ENCODE measurements around the gene GNAO1. TPM values are rescaled to one million over a fixed set of nuclear protein-coding genes. Genes with fewer than 3 reads are reported as not detected.
A peak's percentile ranks its signal among the peaks of the same experiment; 100 is the strongest.

Gene GNAO1
- polyA plus RNA-seq, 6 donors from 2014 or later = 0.07 to 0.55 TPM; not detected in 4

GRCh38 chr16:56257239-56257638 lies 66.0 kb downstream of the GNAO1 start:
- DNase-seq = no peak
- Mint-ChIP-seq H3K4me3 (no peak overlapping the region), H3K27me3 (peaks cover 6 to 22% (median 11%) of the 10 kb centered on the region in 3 donors), H3K36me3 (no peaks in the 10 kb centered on the region), H3K27ac (no peak overlapping the region), H3K4me1 (peaks cover 0 to 5% (median under 1%) of the 10 kb centered on the region in 3 donors), H3K9me3 (no peaks in the 10 kb centered on the region)
- no peak for ATAC-seq (ENCODE audit: low read depth in 2 of 2)

GRCh38 chr16:56257666-56258342 lies 66.5 kb downstream of the GNAO1 start:
- Mint-ChIP-seq H3K4me3 (no peak overlapping the region), H3K36me3 (no peaks in the 10 kb centered on the region), H3K4me1 (peaks cover 0 to 5% (median 3%) of the 10 kb centered on the region in 3 donors), H3K27ac (no peak overlapping the region), H3K9me3 (no peaks in the 10 kb centered on the region), H3K27me3 (peaks cover 11 to 22% (median 11%) of the 10 kb centered on the region in 3 donors)
- DNase-seq = no peak
- no peak for ATAC-seq (ENCODE audit: low read depth in 2 of 2)

DNA sequence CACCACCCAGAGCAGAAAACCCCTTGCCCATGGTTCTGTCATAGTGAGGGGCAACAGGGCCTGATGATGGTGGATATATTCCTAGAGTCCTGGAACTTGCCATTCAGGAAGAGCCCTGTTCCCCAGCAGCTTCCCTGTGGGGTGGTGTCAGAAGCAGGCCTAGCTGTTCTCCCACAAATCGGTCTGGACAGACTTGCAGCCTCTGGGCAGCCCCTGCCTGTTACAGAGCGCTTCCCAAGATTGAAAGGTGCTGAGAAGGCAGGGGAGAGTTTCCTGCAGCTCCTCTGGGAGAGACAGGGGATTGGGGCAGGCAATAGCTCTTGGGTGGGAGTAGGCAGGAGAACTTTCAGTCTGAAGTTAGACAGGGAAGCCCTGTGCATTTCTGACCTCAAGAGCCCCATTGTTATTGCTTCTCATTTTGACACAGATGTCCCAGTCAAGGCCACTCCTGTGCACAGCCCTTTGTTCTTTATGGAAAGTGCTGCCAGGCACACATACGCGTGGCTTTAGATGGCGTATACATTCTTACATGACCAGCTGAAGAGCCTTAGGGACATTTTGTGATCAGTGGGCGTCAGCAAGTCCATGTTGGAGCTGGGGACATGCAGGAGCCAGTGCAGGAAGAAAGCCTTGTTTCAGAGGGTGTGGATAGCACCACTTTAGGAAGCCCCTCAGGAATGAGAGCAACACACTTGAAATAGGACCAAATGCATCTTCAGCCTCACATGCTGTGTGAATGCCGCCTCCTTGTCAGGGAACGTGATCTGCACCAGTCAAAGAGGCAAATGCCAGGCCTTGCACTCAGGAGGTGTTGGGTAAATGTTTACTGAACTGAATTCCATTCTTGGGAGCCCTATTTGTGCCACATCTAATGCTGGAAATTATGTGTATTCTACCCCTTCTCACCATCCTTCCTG lies 67.5 kb downstream of the GNAO1 start:
- Mint-ChIP-seq H3K27me3 (peaks cover 11 to 22% (median 13%) of the 10 kb centered on the region in 3 donors), H3K27ac (peak overlapping the region in 1 of 6 donors; percentile 14), H3K9me3 (no peaks in the 10 kb centered on the region), H3K36me3 (no peaks in the 10 kb centered on the region), H3K4me3 (no peak overlapping the region), H3K4me1 (peaks cover 0 to 5% (median 3%) of the 10 kb centered on the region in 3 donors)
- ATAC-seq (ENCODE audit: low read depth in 2 of 2) = no peak
- no peak for DNase-seq

DNA sequence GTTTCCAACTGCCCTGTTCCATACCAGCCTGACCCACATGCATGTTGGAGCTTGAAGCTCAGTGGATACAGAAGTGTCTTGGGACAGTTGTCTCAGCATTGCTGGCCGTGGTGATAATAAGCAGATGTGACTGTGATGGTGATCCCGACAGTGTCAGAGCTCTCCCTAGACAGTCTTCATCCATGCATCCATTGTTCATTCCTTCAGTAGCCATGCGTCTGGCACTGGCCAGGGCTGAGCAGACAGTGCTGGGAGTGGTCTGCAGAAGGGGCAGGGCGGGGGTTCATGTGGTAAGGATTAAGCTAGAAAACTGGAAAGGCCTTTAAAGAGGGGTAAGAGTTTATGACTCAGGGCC lies 68.1 kb downstream of the GNAO1 start:
- peaks cover 11 to 22% (median 13%) of the 10 kb centered on the region in 3 donors for H3K27me3 Mint-ChIP-seq
- H3K36me3 Mint-ChIP-seq = no peaks in the 10 kb centered on the region
- ATAC-seq (ENCODE audit: low read depth in 2 of 2) (no peak), DNase-seq (no peak)
- H3K9me3 Mint-ChIP-seq = no peaks in the 10 kb centered on the region
- peaks cover 0 to 5% (median 3%) of the 10 kb centered on the region in 3 donors for H3K4me1 Mint-ChIP-seq
- H3K27ac Mint-ChIP-seq = no peak overlapping the region
- no peak overlapping the region for H3K4me3 Mint-ChIP-seq

DNA sequence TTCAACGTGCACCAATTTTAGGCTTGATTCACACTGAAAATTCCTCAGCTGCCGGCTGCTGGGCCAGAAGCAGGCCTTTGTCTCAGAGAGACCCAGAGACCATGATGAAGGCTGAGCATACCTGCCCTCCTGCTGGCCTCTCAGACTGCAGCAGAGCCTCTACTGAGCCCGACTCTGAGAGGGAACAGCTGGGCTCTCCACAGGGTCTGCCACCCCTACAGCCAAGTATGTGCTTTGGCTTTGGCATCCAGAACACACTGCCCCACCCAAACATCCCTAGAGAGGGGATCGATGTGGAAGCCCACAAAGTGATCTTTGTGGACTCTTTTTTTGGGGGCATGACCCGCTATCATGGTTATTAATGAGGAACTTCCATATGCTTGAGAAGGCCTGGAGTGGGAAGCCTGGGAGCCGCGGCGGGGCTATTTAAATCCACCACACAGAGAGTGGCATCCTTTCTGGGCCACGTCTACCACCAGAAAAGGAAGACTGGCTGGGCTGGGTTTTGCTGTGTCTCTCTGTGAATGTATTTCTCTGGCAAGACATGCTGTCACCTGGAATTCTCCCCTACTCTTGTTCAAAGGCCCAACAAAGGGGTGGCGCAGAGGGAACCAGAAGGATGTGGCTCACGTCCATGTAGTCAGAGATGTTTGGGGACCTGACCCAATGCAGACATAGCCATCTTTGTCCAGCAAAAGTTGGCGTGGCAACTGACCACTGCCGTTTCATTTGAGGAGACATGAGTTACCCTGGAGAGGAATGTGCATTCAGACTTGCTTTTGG lies 69.3 kb downstream of the GNAO1 start:
- ATAC-seq (ENCODE audit: low read depth in 2 of 2) (no peak), DNase-seq (no peak)
- Mint-ChIP-seq H3K36me3 (no peaks in the 10 kb centered on the region), H3K4me3 (peak overlapping the region in 1 of 8 donors; percentile 59), H3K27ac (no peak overlapping the region), H3K4me1 (peaks cover 0 to 5% (median 3%) of the 10 kb centered on the region in 3 donors), H3K9me3 (no peaks in the 10 kb centered on the region), H3K27me3 (peaks cover 11 to 15% (median 13%) of the 10 kb centered on the region in 3 donors)

DNA sequence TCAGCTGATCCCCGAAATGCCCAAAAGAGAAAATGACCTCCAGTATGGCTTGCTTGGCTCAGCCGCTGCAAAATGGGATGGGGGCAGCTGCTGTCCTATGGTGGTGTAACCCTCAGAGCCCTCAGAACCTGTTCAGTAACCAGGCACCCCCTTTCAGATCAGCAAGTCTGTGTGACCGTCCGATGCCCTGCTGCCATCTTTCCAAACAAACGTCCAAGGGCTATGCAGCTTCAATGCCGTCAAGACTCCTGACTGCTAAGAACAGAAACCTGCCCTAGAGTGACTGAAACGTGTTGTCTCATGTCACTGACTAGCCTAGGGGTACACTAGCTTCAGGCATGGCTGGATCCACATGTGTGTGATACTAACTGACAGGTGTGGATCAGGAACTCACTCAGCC lies 70.4 kb downstream of the GNAO1 start:
- Mint-ChIP-seq H3K9me3 (no peaks in the 10 kb centered on the region), H3K36me3 (no peaks in the 10 kb centered on the region), H3K27ac (no peak overlapping the region), H3K27me3 (peaks cover 3 to 12% (median 10%) of the 10 kb centered on the region in 3 donors), H3K4me1 (peaks cover 0 to 5% (median 3%) of the 10 kb centered on the region in 3 donors), H3K4me3 (no peak overlapping the region)
- ATAC-seq (ENCODE audit: low read depth in 2 of 2) (no peak), DNase-seq (no peak)

- H3K4me1 Mint-ChIP-seq = peaks cover 0 to 5% (median 3%) of the 10 kb centered on the region in 3 donors
- ATAC-seq (ENCODE audit: low read depth in 2 of 2) = no peak
- no peak for DNase-seq
- no peaks in the 10 kb centered on the region for H3K9me3 Mint-ChIP-seq
- H3K36me3 Mint-ChIP-seq = no peaks in the 10 kb centered on the region
- H3K4me3 Mint-ChIP-seq = no peak overlapping the region
- H3K27me3 Mint-ChIP-seq = peaks cover 0 to 9% (median 8%) of the 10 kb centered on the region in 3 donors
- H3K27ac Mint-ChIP-seq = peak overlapping the region in 1 of 6 donors; percentile 40
Observed at GRCh38 chr16:56262148-56262547, 70.9 kb downstream of the GNAO1 start.

- H3K9me3 Mint-ChIP-seq = no peaks in the 10 kb centered on the region
- H3K27ac Mint-ChIP-seq = no peak overlapping the region
- DNase-seq = no peak
- H3K4me1 Mint-ChIP-seq = peaks cover 0 to 5% (median 3%) of the 10 kb centered on the region in 3 donors
- no peak for ATAC-seq (ENCODE audit: low read depth in 2 of 2)
- H3K27me3 Mint-ChIP-seq = peaks cover 0 to 9% (median 8%) of the 10 kb centered on the region in 3 donors
- no peaks in the 10 kb centered on the region for H3K36me3 Mint-ChIP-seq
- no peak overlapping the region for H3K4me3 Mint-ChIP-seq
Observed at GRCh38 chr16:56262551-56263245, 71.4 kb downstream of the GNAO1 start.

- Mint-ChIP-seq H3K27ac (no peak overlapping the region), H3K27me3 (peaks cover 12 to 17% (median 17%) of the 10 kb centered on the region in 3 donors), H3K36me3 (no peaks in the 10 kb centered on the region), H3K4me1 (peaks cover 0 to 5% (median 3%) of the 10 kb centered on the region in 3 donors), H3K4me3 (no peak overlapping the region), H3K9me3 (no peaks in the 10 kb centered on the region)
- ATAC-seq (ENCODE audit: low read depth in 2 of 2) (no peak), DNase-seq (no peak)
Observed at GRCh38 chr16:56263711-56264608, 72.7 kb downstream of the GNAO1 start.

DNA sequence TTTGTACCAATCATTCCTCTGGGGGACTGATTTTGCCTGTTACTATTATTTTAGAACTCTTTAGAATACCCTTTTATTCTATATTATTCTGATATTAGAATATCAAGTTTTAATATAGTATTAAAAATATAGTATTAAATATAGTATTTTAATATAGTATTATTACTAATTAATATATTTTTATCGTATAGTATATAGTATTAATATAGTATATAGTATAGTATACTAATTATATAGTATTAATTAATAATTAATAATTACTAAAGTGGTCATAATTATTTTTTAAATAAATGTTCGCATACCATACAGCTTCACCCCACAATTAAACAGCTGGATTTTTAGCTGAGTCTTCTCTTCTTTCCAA lies 73.3 kb downstream of the GNAO1 start:
- Mint-ChIP-seq H3K27me3 (peaks cover 16 to 18% (median 17%) of the 10 kb centered on the region in 3 donors), H3K27ac (no peak overlapping the region), H3K4me1 (peaks cover 0 to 5% (median 3%) of the 10 kb centered on the region in 3 donors), H3K36me3 (no peaks in the 10 kb centered on the region), H3K9me3 (no peaks in the 10 kb centered on the region), H3K4me3 (peak overlapping the region in 1 of 8 donors; percentile 61)
- no peak for DNase-seq
- ATAC-seq (ENCODE audit: low read depth in 2 of 2) = no peak

GRCh38 chr16:56265184-56265583 lies 73.9 kb downstream of the GNAO1 start:
- peak overlapping the region in 1 of 8 donors; percentile 61 for H3K4me3 Mint-ChIP-seq
- no peak for ATAC-seq (ENCODE audit: low read depth in 2 of 2)
- H3K27me3 Mint-ChIP-seq = peaks cover 14 to 20% (median 17%) of the 10 kb centered on the region in 3 donors
- no peaks in the 10 kb centered on the region for H3K36me3 Mint-ChIP-seq
- H3K27ac Mint-ChIP-seq = no peak overlapping the region
- no peak for DNase-seq
- peaks cover 0 to 5% (median 3%) of the 10 kb centered on the region in 3 donors for H3K4me1 Mint-ChIP-seq
- no peaks in the 10 kb centered on the region for H3K9me3 Mint-ChIP-seq

- DNase-seq = no peak
- no peak for ATAC-seq (ENCODE audit: low read depth in 2 of 2)
- Mint-ChIP-seq H3K4me3 (no peak overlapping the region), H3K27me3 (peaks cover 14 to 20% (median 17%) of the 10 kb centered on the region in 3 donors), H3K27ac (no peak overlapping the region), H3K9me3 (no peaks in the 10 kb centered on the region), H3K4me1 (peaks cover 0 to 5% (median 3%) of the 10 kb centered on the region in 3 donors), H3K36me3 (no peaks in the 10 kb centered on the region)
Observed at GRCh38 chr16:56265746-56266145, 74.5 kb downstream of the GNAO1 start.

Data from naive B cell (primary cell).